Cardiac fibroblast (primary cell): ENCODE data around the gene ERC2.

Source experiments
- DNase-seq, 2 donors: peaks; one replicate each; pipeline versions ENCODE4 v3.0.0 to v3.0.0-alpha.2; 2010; ENCODE audit warnings: low read depth in 2 of 2
- H3K4me3 ChIP-seq, 2 donors: replicated peaks in 1 of 2; 1 replicate in 1 of 2; 2 replicates in 1 of 2; pipeline ENCODE4 v1.5.1; 2011; ENCODE audit warnings: low read depth in 2 of 2, low read length in 2 of 2, mild to moderate bottlenecking in 2 of 2, moderate library complexity in 1 of 2
- TF ChIP-seq, protein P1 (sequence below): IDR thresholded peaks from one replicate; pipeline ENCODE4 v1.5.1; 2011; ENCODE audit warnings: low read depth, mild to moderate bottlenecking, low read length, inconsistent platforms

Gene ERC2

DNA sequence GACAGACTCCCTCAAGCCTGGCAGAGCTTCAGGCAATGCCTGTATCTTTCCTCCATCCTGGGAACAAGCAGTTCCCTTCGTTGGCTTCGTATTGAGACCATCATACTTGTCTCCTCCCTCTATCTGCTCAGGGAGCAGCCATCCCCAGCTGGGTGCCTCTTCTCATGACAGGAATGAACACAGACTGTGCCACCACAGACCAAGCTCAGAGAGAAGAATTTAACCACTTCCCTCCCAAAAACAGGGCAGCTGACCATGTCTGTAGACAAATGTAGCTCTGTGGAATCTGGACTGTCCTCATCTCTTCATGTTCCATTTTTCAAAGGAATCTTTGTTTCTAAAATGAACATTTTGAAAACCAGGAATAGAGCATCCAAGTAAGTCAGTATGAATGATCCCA, 245.4 kb downstream of the ERC2 start:
- DNase-seq: no peak

DNA sequence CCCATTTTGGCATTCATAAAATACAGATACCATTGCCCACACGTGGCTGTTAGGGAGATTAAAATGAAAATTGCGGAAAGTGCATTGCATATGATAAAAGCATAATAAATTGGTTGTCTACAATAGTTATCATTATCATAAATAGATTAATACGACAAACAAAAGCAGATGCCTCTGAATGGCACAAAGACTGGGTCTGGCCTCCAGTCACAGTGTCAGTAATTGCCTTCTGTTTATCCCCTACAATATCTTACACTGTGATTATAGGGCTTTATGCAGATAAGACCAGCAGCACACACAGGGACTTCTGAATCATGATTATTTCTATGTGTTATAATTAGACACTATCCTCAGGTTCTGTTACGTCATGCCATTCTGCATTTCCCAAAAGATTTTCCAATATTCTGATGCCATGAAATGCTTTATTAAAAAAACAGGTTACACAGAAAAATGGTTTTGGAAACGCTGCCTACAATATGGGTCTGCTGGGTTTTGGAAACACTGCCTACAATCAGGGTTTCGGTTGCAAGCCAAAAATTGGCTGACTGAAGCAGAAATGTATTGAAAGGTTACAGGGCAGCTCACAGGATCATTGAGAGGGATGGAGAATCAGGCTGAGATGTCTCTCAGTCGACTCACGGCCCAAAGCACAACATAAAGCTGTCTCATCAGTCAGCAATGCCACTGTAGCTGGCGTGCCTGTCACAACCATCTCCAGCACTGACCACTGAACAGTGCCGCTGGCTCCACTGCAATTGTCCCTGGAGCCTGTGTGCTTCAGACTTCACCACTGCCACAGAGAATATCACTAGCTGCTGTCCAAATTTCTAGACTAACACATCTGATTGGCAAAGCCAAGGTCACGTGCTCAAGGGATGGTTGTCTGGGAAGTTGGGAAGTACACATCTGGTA, 248.1 kb downstream of the ERC2 start:
- TF ChIP-seq, protein P1, sequence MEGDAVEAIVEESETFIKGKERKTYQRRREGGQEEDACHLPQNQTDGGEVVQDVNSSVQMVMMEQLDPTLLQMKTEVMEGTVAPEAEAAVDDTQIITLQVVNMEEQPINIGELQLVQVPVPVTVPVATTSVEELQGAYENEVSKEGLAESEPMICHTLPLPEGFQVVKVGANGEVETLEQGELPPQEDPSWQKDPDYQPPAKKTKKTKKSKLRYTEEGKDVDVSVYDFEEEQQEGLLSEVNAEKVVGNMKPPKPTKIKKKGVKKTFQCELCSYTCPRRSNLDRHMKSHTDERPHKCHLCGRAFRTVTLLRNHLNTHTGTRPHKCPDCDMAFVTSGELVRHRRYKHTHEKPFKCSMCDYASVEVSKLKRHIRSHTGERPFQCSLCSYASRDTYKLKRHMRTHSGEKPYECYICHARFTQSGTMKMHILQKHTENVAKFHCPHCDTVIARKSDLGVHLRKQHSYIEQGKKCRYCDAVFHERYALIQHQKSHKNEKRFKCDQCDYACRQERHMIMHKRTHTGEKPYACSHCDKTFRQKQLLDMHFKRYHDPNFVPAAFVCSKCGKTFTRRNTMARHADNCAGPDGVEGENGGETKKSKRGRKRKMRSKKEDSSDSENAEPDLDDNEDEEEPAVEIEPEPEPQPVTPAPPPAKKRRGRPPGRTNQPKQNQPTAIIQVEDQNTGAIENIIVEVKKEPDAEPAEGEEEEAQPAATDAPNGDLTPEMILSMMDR: no peak
- no peak overlapping the region for H3K4me3 ChIP-seq
- peak in 1 of 2 donors; percentile 2 for DNase-seq

More for the DNA sequence above, 245.4 kb downstream of the ERC2 start:
- TF ChIP-seq, protein P1: no peak
- no peak overlapping the region for H3K4me3 ChIP-seq

DNA sequence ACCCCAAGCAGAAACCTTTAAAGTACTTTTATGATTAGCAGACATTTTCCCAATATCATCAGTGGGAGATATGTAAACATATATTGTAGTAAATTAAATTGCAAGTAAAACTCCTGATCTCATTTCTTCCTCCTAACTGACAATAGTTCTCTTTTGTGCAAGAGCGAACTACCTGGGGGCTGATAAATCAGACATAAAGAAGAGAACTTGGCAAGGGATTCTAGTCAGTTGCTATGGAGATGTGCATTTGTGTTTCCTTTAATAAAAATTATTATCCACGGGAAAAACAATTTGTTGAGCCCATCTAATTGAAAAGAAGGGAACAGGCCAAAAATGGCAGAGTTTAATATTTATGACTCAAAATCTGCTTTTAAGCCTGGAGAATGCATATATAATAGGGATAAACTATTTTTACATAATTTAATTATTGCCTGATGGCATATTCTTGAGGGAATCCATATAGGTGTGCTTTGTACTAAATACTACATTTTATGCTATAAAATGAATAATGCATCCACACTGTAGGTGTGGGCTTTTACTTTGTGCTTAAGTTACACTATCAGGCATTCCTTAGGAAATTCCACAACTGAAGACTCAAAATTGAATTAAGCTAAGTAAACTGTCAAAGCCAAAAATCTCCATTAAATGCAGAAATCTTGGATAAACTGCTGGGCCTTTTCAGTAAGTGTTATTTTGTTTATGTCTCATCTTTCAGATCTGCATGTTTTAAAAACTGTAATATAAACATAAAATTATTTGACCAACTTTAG, 258.1 kb downstream of the ERC2 start:
- TF ChIP-seq, protein P1: no peak
- H3K4me3 ChIP-seq: no peak overlapping the region
- DNase-seq: no peak

DNA sequence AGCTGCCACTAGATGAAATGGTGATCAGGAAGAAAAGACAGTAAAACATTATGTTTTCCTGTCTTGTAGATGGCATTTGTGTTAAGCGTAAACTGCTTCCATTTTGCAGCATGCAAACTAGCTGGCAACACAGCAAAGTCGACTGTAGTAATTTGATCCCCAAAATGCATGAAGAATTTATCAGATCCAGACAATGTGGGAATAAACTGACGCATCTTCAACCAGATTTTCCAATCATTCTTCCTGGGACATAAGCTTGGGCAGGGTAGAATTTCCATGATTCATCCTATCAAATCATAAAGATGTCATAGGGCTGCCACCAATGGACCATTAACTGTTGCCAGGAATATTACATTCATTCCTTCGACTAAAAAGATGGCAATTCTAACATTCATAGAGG, 260.3 kb downstream of the ERC2 start:
- DNase-seq: no peak
- H3K4me3 ChIP-seq: no peak overlapping the region
- TF ChIP-seq, protein P1: no peak

DNA sequence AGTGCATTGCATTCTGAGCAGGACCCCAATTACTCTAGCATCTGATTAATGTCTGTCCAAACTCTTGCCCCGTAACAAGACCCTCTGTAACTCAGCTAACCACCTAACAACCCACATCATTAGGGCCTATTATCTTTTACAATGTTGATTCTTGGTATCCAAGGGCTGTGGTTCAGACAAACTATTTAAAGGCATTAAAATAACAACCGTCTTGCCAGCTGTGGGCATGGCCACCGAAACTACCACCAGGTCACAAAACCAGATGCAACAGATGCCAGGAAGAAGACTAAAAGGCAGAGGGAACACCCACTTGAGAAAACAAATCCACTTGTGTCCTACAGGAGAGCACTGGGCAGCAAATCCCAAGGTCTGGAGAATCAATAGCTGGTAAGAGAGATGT, 262.9 kb downstream of the ERC2 start:
- no peak for DNase-seq
- no peak overlapping the region for H3K4me3 ChIP-seq
- TF ChIP-seq, protein P1: no peak

DNA sequence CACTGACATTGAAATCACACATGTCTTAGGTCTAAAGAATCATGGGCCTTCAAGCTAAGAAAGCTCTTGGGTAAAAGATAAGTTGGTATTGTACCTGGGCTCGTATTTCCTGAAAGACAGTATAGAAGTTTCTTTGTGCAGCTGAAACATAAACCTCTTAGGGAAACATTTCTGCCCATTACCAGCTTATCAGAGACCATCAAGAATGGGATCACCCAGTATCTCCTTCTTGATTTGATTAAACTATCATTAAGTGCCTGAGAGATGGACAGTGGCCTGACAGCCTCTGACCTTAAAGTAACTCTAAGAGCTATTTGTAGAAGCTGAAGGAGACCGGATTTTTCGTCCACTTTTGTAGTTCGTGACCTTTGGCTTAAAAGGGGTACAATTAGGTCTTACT, 265.3 kb downstream of the ERC2 start:
- no peak overlapping the region for H3K4me3 ChIP-seq
- TF ChIP-seq, protein P1: no peak
- DNase-seq: no peak
